ENCODE data around the gene ACTL9. TPM values are rescaled to one million over a fixed set of nuclear protein-coding genes. Genes with fewer than 3 reads are reported as not detected.

Gene ACTL9
- polyA plus RNA-seq, 3 donors = not detected

DNA sequence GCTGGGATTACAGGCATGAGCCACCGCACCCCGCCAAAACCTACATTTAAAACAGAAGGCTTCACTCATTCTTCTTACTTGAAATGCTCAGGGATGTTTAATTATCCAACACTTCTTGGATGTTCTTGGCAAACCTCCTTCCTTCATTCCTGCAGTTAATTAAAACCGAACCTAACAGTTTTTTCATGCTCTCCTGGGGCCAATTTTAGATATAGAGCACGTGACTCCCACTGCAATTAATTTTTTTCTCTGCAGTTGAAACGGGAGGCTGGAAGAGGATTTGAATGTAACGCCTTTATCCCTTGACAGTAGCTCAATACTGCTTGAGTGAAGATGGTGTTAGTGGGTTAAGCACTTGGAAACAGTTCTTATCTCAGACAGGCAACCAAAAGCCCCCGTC, 4.6 kb upstream of the ACTL9 start:
- H3K27me3 ChIP-seq (ENCODE audit: control insufficient read depth in 2 of 2, insufficient read depth in 2 of 2, low read length in 2 of 2) = peaks cover 0 to 2% of the 10 kb centered on the region in 2 donors
- WGBS (ENCODE audit: insufficient coverage) = 94% methylated on average over 2 of the region's 7 CpGs

DNA sequence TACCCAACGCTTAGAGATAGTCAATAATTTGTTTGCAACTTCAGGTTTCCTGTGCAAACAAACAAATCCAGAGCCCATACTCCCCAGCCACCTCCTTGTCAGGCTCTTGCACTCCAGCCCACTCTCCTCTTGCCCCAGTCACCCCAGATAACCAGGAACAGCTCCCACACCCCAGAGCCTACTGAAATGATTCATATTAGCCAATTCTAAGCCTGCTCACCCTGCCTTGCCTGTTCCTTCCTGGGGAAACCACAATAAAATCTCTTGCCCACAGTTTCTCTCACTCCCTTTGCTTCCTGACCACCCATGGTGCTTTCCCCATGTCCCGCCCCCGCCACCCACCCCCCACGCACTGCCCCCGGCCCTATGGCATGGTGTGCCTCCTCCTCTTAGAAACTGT, 3.8 kb upstream of the ACTL9 start:
- Mint-ChIP-seq H3K4me1 (peaks cover 27% of the 10 kb centered on the region), H3K27me3 (ENCODE audit: low read depth in 3 of 3) (peaks cover 21 to 49% (median 39%) of the 10 kb centered on the region in 3 donors), H3K36me3 (no peaks in the 10 kb centered on the region), H3K9me3 (peaks cover 0 to 4% (median 0%) of the 10 kb centered on the region in 7 donors), H3K4me3 (peak overlapping the region; percentile 49 to 66), H3K27ac (peak overlapping the region in 4 of 7 donors; percentile 25 to 71 (median 47))
- intact Hi-C loops (cut with micrococcal nuclease) = no loop called here
- peak overlapping the region; percentile 44 for H3K4me2 ChIP-seq (replicated peaks; ENCODE audit: extremely low read depth, low read length, poor library complexity, severe bottlenecking)
- H3K27me3 ChIP-seq (ENCODE audit: control insufficient read depth in 2 of 2, insufficient read depth in 2 of 2, low read length in 2 of 2) = peaks cover 0 to 2% of the 10 kb centered on the region in 2 donors
- peak overlapping the region in 1 of 2 donors; percentile 9 for H3K27ac ChIP-seq (ENCODE audit: low read depth in 1 of 2, low read length in 2 of 2)
- peaks cover 15 to 26% of the 10 kb centered on the region in 2 donors for H3K4me1 ChIP-seq (ENCODE audit: control insufficient read depth in 1 of 2, insufficient read depth in 2 of 2, low read length in 2 of 2)
- H3K9me3 ChIP-seq (replicated peaks in 1 of 2; ENCODE audit: control insufficient read depth in 1 of 2, insufficient read depth in 1 of 2, low read length in 2 of 2) = no peaks in the 10 kb centered on the region
- TF ChIP-seq, protein P1, sequence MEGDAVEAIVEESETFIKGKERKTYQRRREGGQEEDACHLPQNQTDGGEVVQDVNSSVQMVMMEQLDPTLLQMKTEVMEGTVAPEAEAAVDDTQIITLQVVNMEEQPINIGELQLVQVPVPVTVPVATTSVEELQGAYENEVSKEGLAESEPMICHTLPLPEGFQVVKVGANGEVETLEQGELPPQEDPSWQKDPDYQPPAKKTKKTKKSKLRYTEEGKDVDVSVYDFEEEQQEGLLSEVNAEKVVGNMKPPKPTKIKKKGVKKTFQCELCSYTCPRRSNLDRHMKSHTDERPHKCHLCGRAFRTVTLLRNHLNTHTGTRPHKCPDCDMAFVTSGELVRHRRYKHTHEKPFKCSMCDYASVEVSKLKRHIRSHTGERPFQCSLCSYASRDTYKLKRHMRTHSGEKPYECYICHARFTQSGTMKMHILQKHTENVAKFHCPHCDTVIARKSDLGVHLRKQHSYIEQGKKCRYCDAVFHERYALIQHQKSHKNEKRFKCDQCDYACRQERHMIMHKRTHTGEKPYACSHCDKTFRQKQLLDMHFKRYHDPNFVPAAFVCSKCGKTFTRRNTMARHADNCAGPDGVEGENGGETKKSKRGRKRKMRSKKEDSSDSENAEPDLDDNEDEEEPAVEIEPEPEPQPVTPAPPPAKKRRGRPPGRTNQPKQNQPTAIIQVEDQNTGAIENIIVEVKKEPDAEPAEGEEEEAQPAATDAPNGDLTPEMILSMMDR (IDR thresholded peaks at IDR 0.05) = no peak
- H3K79me2 ChIP-seq (ENCODE audit: insufficient read depth, low read length) = no peaks in the 10 kb centered on the region
- peak overlapping the region; percentile 59 for H2AFZ ChIP-seq (ENCODE audit: insufficient read depth, low read depth, low read length, poor library complexity, severe bottlenecking)
- WGBS (ENCODE audit: insufficient coverage) = 0% methylated on average over 1 of the region's 5 CpGs
- peak in 2 of 3 donors; percentile 4 to 34 for DNase-seq
- no peaks in the 10 kb centered on the region for H4K20me1 ChIP-seq (ENCODE audit: insufficient read depth, low read length)
- no peaks in the 10 kb centered on the region for H3K36me3 ChIP-seq (replicated peaks in 1 of 2; ENCODE audit: control insufficient read depth in 1 of 2, insufficient read depth in 2 of 2, low read length in 2 of 2)
- H3K9ac ChIP-seq (ENCODE audit: insufficient read depth, low read length, poor library complexity, severe bottlenecking) = no peak overlapping the region
- H3K4me3 ChIP-seq (replicated peaks in 1 of 3; ENCODE audit: low read depth in 2 of 3, low read length in 3 of 3) = no peak overlapping the region

More for the DNA sequence above, 4.6 kb upstream of the ACTL9 start:
- Histone ChIP-seq H3K27ac (ENCODE audit: low read depth in 1 of 2, low read length in 2 of 2) (no peak overlapping the region), H3K4me3 (replicated peaks in 1 of 3; ENCODE audit: low read depth in 2 of 3, low read length in 3 of 3) (no peak overlapping the region), H3K79me2 (ENCODE audit: insufficient read depth, low read length) (no peaks in the 10 kb centered on the region), H2AFZ (ENCODE audit: insufficient read depth, low read depth, low read length, poor library complexity, severe bottlenecking) (no peak overlapping the region), H3K4me2 (replicated peaks; ENCODE audit: extremely low read depth, low read length, poor library complexity, severe bottlenecking) (no peak overlapping the region), H3K4me1 (ENCODE audit: control insufficient read depth in 1 of 2, insufficient read depth in 2 of 2, low read length in 2 of 2) (peaks cover 15 to 26% of the 10 kb centered on the region in 2 donors), H4K20me1 (ENCODE audit: insufficient read depth, low read length) (no peaks in the 10 kb centered on the region), H3K9me3 (replicated peaks in 1 of 2; ENCODE audit: control insufficient read depth in 1 of 2, insufficient read depth in 1 of 2, low read length in 2 of 2) (no peaks in the 10 kb centered on the region), H3K36me3 (replicated peaks in 1 of 2; ENCODE audit: control insufficient read depth in 1 of 2, insufficient read depth in 2 of 2, low read length in 2 of 2) (no peaks in the 10 kb centered on the region), H3K9ac (ENCODE audit: insufficient read depth, low read length, poor library complexity, severe bottlenecking) (no peak overlapping the region)
- intact Hi-C loops (cut with micrococcal nuclease) = no loop called here
- peaks cover 21 to 41% (median 35%) of the 10 kb centered on the region in 3 donors for H3K27me3 Mint-ChIP-seq (ENCODE audit: low read depth in 3 of 3)
- peaks cover 0 to 3% (median 0%) of the 10 kb centered on the region in 7 donors for H3K9me3 Mint-ChIP-seq
- no peak overlapping the region for H3K4me3 Mint-ChIP-seq
- peaks cover 27% of the 10 kb centered on the region for H3K4me1 Mint-ChIP-seq
- H3K36me3 Mint-ChIP-seq = no peaks in the 10 kb centered on the region
- TF ChIP-seq, protein P1 (IDR thresholded peaks at IDR 0.05) = no peak
- peak overlapping the region in 1 of 7 donors; percentile 62 for H3K27ac Mint-ChIP-seq
- DNase-seq = no peak

Data from CD14-positive monocyte (primary cell).